Psoas muscle (tissue), 8 donors: ENCODE data around the gene MTREX. TPM values are rescaled to one million over a fixed set of nuclear protein-coding genes. Genes with fewer than 3 reads are reported as not detected.

Experiments
- ATAC-seq, 4 donors: fragments of 200-7000 bp; cut with Tn5 transposase; one replicate each; pipeline ENCODE4 v1.9.1; 2020; ENCODE audit warnings: moderate library complexity in 3 of 4, mild to moderate bottlenecking in 2 of 4
- DNase-seq, 2 donors: peaks; one replicate each; pipeline ENCODE4 v3.0.0-alpha.2; 2020
- H3K27ac ChIP-seq: fragments of 200-600 bp; one replicate; pipeline ENCODE4 v1.8.0; 2022
- H3K27me3 ChIP-seq, 3 donors: fragments of 200-600 bp in 1 of 3; one replicate each; pipeline versions ENCODE4 v1.6.1 to v1.8.0; 2013 to 2022; ENCODE audit warnings: low read length in 2 of 3, mild to moderate bottlenecking in 2 of 3, moderate library complexity in 1 of 3; ENCODE audit not compliant: insufficient read depth in 3 of 3
- H3K36me3 ChIP-seq, 2 donors: fragments of 200-600 bp in 1 of 2; one replicate each; pipeline versions ENCODE4 v1.6.1 to v1.8.0; 2013 to 2022; ENCODE audit warnings: low read depth in 1 of 2, mild to moderate bottlenecking in 1 of 2, moderate library complexity in 1 of 2; ENCODE audit not compliant: insufficient read depth in 1 of 2
- H3K4me1 ChIP-seq: fragments of 200-600 bp; one replicate; pipeline ENCODE4 v1.8.0; 2022
- H3K4me3 ChIP-seq: fragments of 200-600 bp; one replicate; pipeline ENCODE4 v1.8.0; 2022; ENCODE audit warnings: mild to moderate bottlenecking
- H3K9me3 ChIP-seq: fragments of 200-600 bp; one replicate; pipeline ENCODE4 v1.8.0; 2022
- WGBS, 3 donors: extraction: QIAGEN DNeasy Blood & Tissue Kit; methylation state at CpG; one replicate each; pipeline versions ENCODE4 v1.1.6 to v1.1.7; 2013; 5-methylcytosine and 5-hydroxymethylcytosine counted together
- intact Hi-C, 2 donors: fragments of 100-400 bp; cut with DNase I; formaldehyde crosslinking; loops; one replicate each; pipeline versions ENCODE4 v1.11.0 to v1.14.2; 2022
- polyA plus RNA-seq, 3 donors: library from polyadenylated mRNA; stranded (reverse); fragments of 200-250 nt; gene quantifications; one replicate each; pipeline ENCODE4 v1.2.3, GENCODE V29; 2013
- total RNA-seq, 4 donors: library from RNA; stranded (reverse); fragmentation: NEBNext Ultra II Directional in 2 of 4; extraction: Animal tissue kit (Norgen Biotek cat#: 25700) in 2 of 4; gene quantifications; one replicate each; pipeline versions ENCODE4 v1.2.1 to v1.2.4, GENCODE V29; 2021 to 2023
- TF ChIP-seq, protein P1 (sequence below): fragments of 200-600 bp; IDR thresholded peaks from one replicate; pipeline ENCODE4 v1.8.0; 2022; ENCODE audit warnings: antibody characterized with exemption
- donor health status: healthy with polysubstance abuse.
- donor health status: DM: no; HTN: no; CAD: no; lungs with moderate emphysema.
- donor health status: Bipolar disorder and iron deficiency.
- donor health status: healthy.
- donor health status: DM: yes; HTN: yes; CAD: no.
- donor health status: DM: no; HTN: no; CAD: no.
- donor health status: DM: no; HTN: no; CAD: no.
- donor health status: DM: yes; HTN: yes; CAD: no.

Gene MTREX
- total and polyA plus RNA-seq, 7 donors: 26.7 to 79.4 (median 59.5) TPM

DNA sequence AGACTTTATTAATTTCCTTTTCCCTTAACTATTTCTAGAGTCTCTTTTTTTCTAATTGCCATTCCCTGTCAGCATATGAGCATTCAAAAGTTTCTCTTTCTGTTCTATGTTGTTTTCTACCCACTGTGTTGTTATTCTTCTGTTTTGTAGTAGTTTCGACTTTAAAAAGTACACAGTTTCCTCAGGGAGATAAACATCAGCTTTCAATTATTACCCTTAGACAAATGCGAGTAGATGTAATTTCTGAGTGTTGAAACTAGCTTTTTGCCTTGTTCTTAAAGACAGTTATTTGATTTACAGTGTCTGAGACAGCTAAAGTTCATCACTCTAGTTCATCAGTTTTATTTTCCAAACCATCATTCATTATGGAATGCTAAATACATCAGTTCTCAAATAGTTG, 19.5 kb downstream of the MTREX start:
- Histone ChIP-seq H3K4me3 (no peak overlapping the region), H3K36me3 (peaks cover 3 to 61% of the 10 kb centered on the region in 2 donors), H3K27me3 (no peaks in the 10 kb centered on the region), H3K4me1 (peaks cover 3% of the 10 kb centered on the region), H3K9me3 (no peaks in the 10 kb centered on the region), H3K27ac (no peak overlapping the region)
- DNase-seq (no peak), ATAC-seq (no peak)
- 65 to 73% (median 66%) methylated on average over 2 of the region's 2 CpGs for WGBS, 3 donors
- TF ChIP-seq, protein P1, sequence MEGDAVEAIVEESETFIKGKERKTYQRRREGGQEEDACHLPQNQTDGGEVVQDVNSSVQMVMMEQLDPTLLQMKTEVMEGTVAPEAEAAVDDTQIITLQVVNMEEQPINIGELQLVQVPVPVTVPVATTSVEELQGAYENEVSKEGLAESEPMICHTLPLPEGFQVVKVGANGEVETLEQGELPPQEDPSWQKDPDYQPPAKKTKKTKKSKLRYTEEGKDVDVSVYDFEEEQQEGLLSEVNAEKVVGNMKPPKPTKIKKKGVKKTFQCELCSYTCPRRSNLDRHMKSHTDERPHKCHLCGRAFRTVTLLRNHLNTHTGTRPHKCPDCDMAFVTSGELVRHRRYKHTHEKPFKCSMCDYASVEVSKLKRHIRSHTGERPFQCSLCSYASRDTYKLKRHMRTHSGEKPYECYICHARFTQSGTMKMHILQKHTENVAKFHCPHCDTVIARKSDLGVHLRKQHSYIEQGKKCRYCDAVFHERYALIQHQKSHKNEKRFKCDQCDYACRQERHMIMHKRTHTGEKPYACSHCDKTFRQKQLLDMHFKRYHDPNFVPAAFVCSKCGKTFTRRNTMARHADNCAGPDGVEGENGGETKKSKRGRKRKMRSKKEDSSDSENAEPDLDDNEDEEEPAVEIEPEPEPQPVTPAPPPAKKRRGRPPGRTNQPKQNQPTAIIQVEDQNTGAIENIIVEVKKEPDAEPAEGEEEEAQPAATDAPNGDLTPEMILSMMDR: no peak
- intact Hi-C loops: loop anchor here in 1 of 2 donors (5.0 kb wide), 1 partner anchor 365 kb away; no protein-coding TSS in a partner anchor

DNA sequence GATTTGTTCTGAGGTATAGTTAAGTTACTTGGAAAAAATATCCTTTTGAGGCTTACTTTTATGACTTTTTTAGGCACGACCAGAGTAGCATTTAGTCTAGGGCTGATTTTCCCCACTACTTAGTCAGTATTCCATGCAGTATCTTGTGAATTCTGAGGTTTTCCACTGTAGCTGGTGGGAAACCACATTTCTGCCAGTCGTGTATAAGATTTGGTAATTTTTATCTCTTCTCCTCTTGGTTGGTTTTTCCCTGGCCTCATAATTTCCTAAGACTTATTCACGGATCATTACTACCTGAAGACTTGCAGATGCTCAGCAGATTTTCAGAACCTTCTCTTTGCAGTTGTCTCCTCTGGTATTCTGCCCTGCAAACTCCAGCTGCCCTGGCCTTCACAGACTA, 23.5 kb downstream of the MTREX start:
- 72 to 89% (median 83%) methylated on average over 3 of the region's 3 CpGs for WGBS, 3 donors
- Histone ChIP-seq H3K4me1 (no peaks in the 10 kb centered on the region), H3K9me3 (no peaks in the 10 kb centered on the region), H3K36me3 (peaks cover 3 to 58% of the 10 kb centered on the region in 2 donors), H3K4me3 (no peak overlapping the region), H3K27ac (no peak overlapping the region), H3K27me3 (no peaks in the 10 kb centered on the region)
- DNase-seq: no peak
- intact Hi-C loops: no loop called here
- no peak for ATAC-seq
- TF ChIP-seq, protein P1: no peak

DNA sequence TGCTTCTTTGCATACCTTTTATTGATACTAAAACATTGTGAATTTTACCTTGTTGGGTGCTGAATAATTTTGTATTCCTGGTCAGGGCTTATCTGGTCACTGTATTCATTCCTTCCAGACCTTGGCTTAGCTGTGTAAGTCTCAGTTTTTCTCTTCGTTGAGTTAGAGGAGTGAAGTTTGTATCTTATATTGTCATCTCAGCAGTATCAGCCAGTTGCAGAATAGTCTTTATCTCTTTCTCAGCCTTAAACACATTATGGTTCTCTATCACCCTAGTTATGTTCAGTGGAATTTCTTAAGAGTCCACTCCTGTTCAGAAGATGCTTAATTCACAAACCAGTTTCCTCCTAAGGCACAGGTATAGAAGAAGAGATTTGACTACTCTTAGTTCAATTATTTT, 25.2 kb downstream of the MTREX start:
- TF ChIP-seq, protein P1: no peak
- 79 to 93% (median 92%) methylated on average over 1 of the region's 1 CpG for WGBS, 3 donors
- H3K27me3 ChIP-seq: no peaks in the 10 kb centered on the region
- H3K27ac ChIP-seq: no peak overlapping the region
- ATAC-seq (no peak), DNase-seq (no peak)
- no peak overlapping the region for H3K4me3 ChIP-seq
- intact Hi-C loops: no loop called here
- no peaks in the 10 kb centered on the region for H3K9me3 ChIP-seq
- H3K4me1 ChIP-seq: no peaks in the 10 kb centered on the region
- H3K36me3 ChIP-seq: peaks cover 3 to 50% of the 10 kb centered on the region in 2 donors

DNA sequence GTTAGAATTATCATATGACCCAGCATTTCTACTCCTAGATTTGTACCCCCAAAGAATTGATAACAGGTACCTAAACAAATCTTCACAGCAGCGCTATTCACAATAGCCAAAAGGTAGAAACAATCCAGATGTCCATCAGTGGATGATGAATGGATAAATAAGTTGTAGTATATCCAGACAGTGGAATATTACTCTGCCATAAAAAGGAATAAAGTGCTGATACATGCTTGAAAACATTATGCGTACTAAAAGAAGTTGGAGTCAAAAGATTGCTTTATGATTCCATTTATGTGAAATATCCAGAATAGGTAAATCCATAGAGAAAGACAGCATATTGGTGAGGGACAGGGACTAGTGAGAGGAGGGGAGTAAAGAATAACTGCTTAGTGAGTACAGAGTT, 26.0 kb downstream of the MTREX start:
- no peak overlapping the region for H3K4me3 ChIP-seq

More for the DNA sequence above, 26.0 kb downstream of the MTREX start:
- WGBS, 3 donors: 99 to 100% (median 99%) methylated on average over 2 of the region's 2 CpGs
- TF ChIP-seq, protein P1: no peak
- intact Hi-C loops: no loop called here
- ATAC-seq (no peak), DNase-seq (no peak)
- H3K27me3 ChIP-seq: no peaks in the 10 kb centered on the region
- peaks cover 3 to 42% of the 10 kb centered on the region in 2 donors for H3K36me3 ChIP-seq
- no peaks in the 10 kb centered on the region for H3K9me3 ChIP-seq
- no peak overlapping the region for H3K27ac ChIP-seq
- H3K4me1 ChIP-seq: no peaks in the 10 kb centered on the region
